GM19240 (cell line): ENCODE results near the gene SMIM45.

Experiments used
- DNase-seq: peaks from one replicate; pipeline ENCODE4 v3.0.0; 2011; ENCODE audit warnings: low spot score; ENCODE audit not compliant: insufficient read length

Gene SMIM45

GRCh38 chr22:41951898-41952474 lies at the start of gene SMIM45:
Gene SMIM45, plus strand, starts transcription at chr22:41952150.
- DNase-seq, result no peak

- DNase-seq, result no peak
Observed at GRCh38 chr22:41902932-41903421, 49.0 kb upstream of the SMIM45 start.

- no peak for DNase-seq
Observed at GRCh38 chr22:41904450-41905410, 47.2 kb upstream of the SMIM45 start.

GRCh38 chr22:41905411-41906202 lies 46.3 kb upstream of the SMIM45 start:
- no peak for DNase-seq

- DNase-seq, result no peak
Observed at GRCh38 chr22:41906822-41907221, 45.1 kb upstream of the SMIM45 start.

GRCh38 chr22:41907436-41908401 lies 44.2 kb upstream of the SMIM45 start:
- DNase-seq, result no peak

- DNase-seq, result no peak
Observed at GRCh38 chr22:41908411-41909309, 43.3 kb upstream of the SMIM45 start.

- DNase-seq, result no peak
Observed at GRCh38 chr22:41909310-41910049, 42.5 kb upstream of the SMIM45 start.

- DNase-seq, result no peak
Observed at GRCh38 chr22:41910050-41911000, 41.6 kb upstream of the SMIM45 start.

- no peak for DNase-seq
Observed at GRCh38 chr22:41911001-41911611, 40.8 kb upstream of the SMIM45 start.

GRCh38 chr22:41912338-41913039 lies 39.5 kb upstream of the SMIM45 start:
- no peak for DNase-seq

- DNase-seq, result no peak
Observed at GRCh38 chr22:41913040-41913719, 38.8 kb upstream of the SMIM45 start.

- DNase-seq, result no peak
Observed at GRCh38 chr22:41913842-41914534, 38.0 kb upstream of the SMIM45 start.

GRCh38 chr22:41914611-41915034 lies 37.3 kb upstream of the SMIM45 start:
- DNase-seq, result no peak

GRCh38 chr22:41915035-41915785 lies 36.7 kb upstream of the SMIM45 start, which contains the start of gene SHISA8:
Gene SHISA8, minus strand, starts transcription at chr22:41915074. Its CDS starts 407 bp downstream, at chr22:41914667.
- DNase-seq, result no peak
